ENCODE data around the gene EWSR1.

EWSR1 gene

GRCh38 chr22:29307596-29308147 is 39.6 kb downstream of the EWSR1 start:
- DNase-seq, result no peak

DNA sequence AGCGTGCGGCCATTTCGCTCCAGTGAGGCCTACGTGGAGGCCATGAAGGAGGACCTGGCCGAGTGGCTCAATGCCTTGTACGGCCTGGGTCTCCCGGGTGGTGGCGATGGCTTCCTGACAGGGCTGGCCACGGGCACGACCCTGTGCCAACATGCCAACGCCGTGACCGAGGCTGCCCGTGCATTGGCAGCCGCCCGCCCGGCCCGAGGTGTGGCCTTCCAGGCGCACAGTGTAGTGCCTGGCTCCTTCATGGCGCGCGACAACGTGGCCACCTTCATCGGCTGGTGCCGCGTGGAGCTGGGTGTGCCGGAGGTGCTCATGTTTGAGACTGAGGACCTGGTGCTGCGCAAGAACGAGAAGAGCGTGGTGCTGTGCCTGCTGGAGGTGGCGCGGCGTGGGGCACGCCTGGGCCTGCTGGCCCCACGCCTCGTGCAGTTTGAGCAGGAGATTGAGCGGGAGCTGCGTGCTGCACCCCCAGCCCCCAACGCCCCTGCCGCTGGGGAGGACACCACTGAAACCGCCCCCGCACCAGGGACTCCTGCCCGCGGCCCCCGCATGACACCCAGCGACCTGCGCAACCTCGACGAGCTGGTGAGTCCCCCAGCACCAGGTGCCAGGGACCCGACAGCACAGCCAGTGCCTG is 40.2 kb downstream of the EWSR1 start:
- DNase-seq, result no peak

DNA sequence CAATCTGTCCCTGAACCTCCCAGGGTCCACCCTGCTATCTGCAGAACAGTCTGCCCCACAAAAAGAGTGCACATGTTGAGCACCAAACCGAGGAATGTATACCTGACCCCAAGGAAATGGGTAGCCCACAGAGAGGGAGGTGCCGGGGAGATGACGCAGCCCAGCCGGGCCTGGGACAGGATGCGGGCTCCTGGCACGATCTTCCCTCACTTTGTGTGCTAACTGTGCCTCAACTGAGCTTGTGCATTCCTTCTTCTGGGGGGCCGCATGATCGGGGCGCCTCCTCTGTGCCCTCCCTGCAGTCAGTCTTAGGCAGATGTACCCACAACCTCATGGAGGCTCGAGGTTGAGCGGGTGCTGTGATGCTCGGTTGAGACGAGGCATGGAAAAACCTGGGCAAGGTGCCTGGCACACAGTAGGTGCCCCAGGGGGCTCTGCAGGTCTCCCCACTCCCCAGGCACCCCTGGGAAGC is 40.8 kb downstream of the EWSR1 start:
- DNase-seq, result no peak

DNA sequence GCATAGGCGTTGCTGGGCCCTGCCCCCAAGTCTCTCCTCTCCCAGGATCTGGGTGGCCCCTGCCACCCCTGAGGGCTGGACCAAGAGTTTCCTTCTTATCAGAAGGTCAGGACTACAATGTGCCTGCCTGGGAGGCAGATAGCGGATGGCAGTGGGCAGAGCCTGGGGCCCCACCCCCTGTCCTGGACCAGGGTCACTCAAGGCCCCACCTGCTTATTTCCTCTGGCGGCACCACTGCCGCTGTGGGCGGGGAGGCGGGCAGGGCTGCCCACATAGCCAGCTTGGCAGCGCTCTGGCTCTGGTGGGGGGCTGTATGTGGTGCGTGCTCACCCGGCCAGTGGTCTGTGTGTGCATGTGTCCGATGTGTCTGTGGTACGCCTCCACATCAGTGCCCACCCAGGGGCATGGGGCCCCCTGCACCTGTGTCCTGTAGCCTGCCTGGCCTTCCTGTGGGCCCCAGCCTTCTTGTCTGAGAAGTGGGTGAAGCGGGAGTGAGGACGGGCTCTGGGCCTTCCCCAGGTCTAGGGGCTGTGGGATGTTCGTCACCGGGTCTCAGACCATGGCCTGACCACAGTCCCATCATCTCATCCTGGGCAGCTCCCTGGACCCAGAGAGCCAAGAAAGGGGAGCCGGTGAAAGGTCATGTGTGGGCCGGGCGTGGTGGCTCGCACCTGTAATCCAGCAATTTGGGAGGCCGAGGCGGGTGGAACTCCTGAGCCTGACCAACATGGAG is 41.4 kb downstream of the EWSR1 start:
- no peak for DNase-seq

- no peak for DNase-seq
Observed at GRCh38 chr22:29310065-29310862, 42.2 kb downstream of the EWSR1 start.

GRCh38 chr22:29310863-29311339 is 42.8 kb downstream of the EWSR1 start:
- DNase-seq, result peak; percentile 49

DNA sequence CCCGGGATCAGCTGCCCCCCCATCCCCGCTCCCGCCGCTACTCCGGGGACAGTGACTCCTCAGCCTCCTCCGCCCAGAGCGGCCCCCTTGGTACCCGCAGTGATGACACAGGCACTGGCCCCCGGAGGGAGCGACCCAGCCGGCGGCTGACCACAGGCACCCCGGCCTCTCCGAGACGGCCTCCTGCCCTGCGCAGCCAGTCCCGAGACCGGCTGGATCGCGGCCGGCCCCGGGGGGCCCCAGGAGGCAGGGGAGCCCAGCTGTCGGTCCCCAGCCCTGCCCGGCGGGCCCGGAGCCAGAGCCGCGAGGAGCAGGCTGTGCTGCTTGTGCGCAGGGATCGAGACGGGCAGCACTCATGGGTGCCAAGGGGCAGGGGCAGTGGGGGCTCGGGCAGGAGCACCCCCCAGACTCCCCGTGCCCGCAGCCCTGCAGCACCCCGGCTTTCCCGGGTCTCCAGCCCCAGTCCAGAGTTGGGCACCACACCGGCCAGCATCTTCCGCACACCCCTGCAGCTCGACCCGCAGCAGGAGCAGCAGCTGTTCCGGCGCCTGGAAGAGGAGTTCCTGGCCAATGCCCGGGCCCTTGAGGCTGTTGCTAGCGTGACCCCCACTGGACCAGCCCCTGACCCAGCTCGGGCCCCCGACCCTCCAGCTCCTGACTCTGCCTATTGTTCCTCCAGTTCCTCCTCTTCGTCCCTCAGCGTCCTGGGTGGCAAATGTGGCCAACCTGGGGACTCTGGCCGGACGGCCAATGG is 43.6 kb downstream of the EWSR1 start:
- no peak for DNase-seq

GRCh38 chr22:29312218-29313125 is 44.4 kb downstream of the EWSR1 start:
- DNase-seq, result no peak

DNA sequence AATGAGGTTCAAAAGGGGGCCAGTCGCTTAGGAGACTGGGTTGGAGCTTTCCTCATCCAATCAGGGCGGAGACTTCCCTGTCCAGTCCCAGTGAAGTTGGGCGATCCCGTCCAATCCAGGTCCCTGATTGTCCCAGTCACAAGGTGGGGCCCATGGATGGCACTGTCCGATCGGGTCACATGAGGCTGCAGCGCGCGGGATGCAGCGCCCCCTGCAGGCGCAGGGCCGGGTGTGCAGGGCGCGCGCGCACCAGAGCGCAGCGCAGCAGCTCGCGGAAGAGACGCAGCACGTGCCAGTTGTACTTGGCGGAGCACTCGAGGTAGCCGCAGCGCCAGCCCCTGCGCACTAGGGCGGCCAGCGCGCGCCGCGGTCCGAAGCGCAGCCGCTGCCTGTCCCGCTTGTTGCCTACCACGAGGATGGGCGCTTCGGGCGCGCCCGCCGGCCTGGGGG is 45.1 kb downstream of the EWSR1 start:
- no peak for DNase-seq

DNA sequence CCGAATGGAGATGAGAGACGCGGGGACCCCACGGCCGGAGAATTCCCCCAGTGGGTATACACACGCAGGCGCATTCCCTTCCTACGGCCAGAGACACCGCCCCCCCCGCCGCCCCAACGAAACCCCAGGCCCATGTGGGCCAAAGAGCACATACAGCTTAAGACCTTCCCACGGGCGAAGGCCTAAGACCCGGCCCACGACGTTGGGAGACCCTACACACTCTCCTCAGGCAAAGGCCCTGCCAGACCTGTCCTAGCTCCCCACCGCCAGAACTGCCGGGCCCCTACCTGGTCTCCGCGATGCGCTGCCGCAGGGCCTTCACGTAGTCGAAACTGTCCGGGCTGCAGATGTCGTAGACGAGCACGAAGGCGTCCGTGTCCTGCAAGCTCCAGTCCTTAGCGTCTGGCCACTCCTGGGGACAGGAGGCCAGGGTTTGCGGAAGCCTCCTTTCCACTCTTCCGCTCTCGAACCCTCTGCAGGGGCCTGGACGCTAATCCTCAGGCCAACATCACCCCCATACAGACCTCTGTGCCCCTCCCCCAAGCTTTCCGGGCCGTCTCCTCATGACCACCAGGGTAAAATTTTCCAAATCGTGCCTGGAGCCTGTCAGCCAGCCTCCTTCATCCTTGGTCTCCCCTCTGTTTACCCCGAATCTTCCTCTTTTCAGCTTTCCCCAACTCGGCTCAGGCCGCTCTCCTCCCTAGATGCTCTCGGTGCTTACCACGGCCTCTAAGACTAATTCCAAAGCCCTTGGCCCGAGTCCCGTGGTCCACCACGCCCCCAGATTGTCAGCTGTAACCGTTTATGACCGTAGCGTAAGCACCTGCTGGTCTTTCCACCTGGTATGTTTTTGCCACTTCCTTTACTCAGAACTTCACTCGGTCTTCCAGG is 45.8 kb downstream of the EWSR1 start:
- DNase-seq, result no peak

DNA sequence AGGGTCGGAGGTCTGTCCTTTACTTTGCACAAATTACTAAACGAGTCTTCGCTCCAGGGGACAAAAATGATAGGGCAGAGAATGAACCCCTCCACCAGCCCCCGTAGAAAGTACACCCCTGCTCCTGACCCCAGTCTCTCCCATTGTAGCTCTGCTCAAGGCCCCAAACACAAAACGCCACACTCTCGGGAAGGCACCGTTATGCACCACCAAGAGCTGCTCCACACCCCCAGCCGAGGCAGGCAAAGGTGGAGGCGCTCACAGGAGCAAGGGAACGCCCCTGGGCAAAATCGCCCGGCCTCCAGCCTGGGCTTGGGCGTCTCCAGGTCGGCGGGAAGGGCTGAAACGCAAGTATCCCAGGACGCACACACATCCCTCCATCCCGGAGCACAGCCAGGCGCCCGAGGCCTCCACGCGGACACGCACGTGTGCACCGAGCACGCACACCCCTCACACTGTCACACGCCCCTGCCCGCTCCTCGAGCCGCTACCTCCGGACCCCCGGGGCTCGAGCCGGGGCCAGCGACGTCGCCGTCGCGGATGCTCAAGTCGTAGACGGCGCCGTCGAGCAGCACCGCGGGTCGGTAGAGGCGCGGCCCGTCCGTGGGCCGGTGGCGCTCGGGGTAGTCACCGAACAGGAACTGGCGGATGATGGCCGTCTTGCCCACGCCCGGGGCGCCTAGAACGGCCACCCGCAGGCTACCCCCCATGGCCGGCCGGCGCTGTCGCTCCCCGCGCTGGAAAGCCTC is 46.6 kb downstream of the EWSR1 start:
- no peak for DNase-seq

DNA sequence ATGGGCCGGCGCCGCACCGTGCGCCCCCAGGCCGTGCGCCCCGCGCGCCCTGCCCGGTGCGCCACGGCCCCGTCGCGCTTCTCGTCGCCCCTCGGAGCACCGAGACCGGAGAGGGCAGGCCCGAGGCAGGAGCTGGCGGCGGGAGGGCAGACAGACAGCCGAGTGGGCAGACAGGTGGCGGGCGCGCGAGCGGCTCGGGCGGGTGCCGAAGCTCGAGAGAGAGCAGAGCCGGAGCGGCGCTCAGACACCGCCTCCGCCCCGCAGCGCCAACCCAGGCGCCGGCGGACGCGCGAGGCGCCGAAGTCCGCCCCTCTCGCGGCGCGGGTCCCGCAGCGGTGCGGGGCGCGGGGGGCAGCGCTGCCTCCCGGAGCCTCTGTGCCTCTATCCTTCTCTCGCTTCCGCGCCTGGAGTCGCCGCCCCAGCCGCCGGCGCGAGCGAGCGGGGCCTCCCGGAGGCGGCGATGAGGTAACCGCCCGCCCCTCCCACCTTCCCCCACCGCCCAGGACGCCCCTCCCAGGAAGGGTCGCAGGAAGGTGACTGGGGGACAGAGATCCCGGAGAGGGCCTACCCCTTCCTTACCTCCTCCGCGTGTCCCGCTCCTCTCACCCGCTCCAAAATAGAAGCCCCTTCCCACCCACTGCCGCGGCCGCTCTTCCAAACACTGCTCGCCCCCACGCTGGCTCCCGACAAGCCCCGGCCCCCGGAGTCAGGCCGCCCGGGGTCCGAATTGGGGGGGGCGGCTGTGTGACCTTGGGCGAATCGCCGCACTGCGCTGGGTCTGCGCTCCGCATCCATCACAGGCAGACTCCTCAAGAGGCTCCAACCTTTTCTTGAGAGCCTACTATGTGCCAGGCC is 47.4 kb downstream of the EWSR1 start, which contains the start of gene RASL10A:
TSS of gene RASL10A (minus strand) at position 412 of the 855 bp plus-strand sequence. CDS start 451 bp downstream, outside the sequence.
- no peak for DNase-seq

DNA sequence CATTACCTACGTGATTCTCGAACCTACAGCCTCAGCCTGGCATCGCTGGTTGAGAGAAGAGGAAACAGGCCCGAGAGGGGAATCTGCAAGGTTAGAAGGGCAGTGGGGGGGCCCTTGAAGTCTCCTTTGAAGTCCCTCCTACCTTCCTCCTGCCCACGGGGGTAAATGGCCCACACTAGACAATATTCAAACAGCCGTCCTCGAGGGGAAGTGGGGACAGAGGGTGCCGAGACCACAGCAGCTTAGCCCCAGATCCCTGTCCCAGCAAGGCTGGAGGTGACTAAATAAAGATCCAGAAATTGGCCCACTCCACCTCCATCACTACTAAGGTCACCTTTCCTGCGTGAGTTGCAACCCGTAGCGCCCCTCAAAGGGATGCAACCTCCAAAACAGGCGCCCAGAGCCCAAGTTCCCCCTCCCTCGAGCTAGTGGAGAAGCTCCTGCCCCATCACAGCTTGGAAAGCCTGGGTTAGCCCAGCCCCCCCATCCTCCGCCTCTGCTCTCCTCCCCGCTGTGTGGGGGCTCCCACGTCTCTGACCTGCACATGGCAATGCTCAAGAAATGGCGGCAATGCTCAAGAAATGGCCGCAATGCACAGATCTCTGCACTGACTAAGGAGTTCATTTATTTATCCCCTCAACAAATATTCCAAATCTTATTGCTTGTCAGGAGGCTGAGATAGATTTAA is 48.2 kb downstream of the EWSR1 start:
- DNase-seq, result no peak

- no peak for DNase-seq
Observed at GRCh38 chr22:29317827-29318454, 49.9 kb downstream of the EWSR1 start.

DNA sequence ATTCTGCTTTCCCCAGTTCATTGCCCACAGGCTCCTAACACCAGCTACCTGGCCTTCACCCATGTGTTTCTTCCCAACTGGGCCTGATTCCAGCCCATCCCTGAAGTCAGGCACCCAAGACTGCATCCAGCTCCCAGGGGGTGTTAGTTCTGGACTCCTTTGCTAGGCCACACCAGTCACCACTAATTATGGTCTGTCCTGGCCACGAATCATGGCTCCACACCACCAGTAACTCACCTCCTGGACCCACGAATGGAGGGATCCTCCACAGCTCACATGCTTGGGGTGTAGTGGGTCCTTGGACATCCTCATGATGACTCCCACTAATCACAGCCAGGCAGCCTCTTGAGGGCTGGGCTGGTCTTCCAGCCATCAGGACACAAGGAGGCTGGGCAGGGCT is 51.0 kb downstream of the EWSR1 start:
- no peak for DNase-seq

DNA sequence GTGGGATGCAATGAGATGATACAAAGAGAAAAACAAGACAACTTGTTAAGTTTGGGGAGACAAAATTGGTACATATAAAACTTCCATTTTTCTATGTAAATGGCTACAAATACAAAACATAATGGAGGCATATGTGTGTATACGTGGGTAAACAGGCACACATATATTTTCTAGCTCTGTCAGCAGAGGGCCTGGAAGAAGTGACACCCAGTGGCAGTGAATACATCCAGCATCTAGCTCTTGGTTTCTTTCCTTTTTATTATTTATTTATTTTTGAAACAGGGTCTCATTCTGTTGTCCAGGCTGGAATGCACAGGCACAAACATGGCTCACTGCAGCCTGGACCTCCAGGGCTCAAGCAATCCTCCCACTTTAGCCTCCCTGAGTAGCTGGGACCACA is 52.5 kb downstream of the EWSR1 start:
- DNase-seq, result no peak

- no peak for DNase-seq
Observed at GRCh38 chr22:29323641-29324040, 55.6 kb downstream of the EWSR1 start.

Measured in DMS153 (cell line).